ENCODE measurements around the gene SFTPA2. TPM values are rescaled to one million over a fixed set of nuclear protein-coding genes. Genes with fewer than 3 reads are reported as not detected.

SFTPA2 gene
- total and polyA plus RNA-seq, 2 experiments from 2014 or later, result not detected

DNA sequence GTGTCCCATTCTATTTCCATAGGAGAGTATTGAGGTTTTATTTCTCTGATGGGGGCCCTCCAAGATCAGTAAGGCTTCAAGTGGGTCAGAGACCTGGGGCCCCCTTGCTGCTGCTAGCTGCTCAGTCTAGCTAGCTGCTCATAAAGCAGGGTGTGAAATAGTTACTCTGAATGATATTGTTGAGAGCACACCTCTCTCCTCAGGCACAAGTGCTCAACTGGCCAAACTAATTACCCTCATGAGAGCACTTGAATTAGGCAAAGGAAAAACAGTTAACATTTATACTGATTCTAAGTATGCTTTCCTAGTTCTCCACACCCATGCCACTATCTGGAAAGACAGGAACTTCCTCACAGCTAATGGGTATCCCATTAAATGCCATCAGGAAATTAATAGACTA is 45.1 kb upstream of the SFTPA2 start:
- Histone ChIP-seq H2AFZ (no peak overlapping the region), H3K79me2 (replicated peaks; ENCODE audit: insufficient read depth) (no peaks in the 10 kb centered on the region), H3F3A (replicated peaks; ENCODE audit: low read depth) (no peaks in the 10 kb centered on the region), H3K4me2 (no peak overlapping the region), H4K20me1 (replicated peaks; ENCODE audit: insufficient read depth) (no peaks in the 10 kb centered on the region), H3K36me3 (ENCODE audit: insufficient read depth) (no peaks in the 10 kb centered on the region), H3K27ac (ENCODE audit: low read depth) (no peak overlapping the region), H3K4me3 (no peak overlapping the region), H3K27me3 (ENCODE audit: insufficient read depth) (no peaks in the 10 kb centered on the region), H3K9me2 (ENCODE audit: insufficient read depth) (0 out of 2 replicates have a peak, but pooled peaks cover 9% of the 10 kb centered on the region), H3K4me1 (ENCODE audit: insufficient read depth) (peaks cover 3% of the 10 kb centered on the region)
- Mint-ChIP-seq H3K4me1 (peaks cover 16% of the 10 kb centered on the region), H3K9me3 (peaks cover 11% of the 10 kb centered on the region; the same call in 2 of the 3 replicates), H3K27ac (no peak overlapping the region), H3K4me3 (no peak overlapping the region), H3K27me3 (ENCODE audit: insufficient read depth, low read depth, poor library complexity) (peaks cover 4% of the 10 kb centered on the region), H3K36me3 (ENCODE audit: low read depth) (peaks cover 5% of the 10 kb centered on the region; the same call in 2 of the 3 replicates)
- TF ChIP-seq EZH2 (IDR thresholded peaks at IDR 0.05; ENCODE audit: low read depth, unreplicated experiment) (no peak), POLR2AphosphoS5 (IDR thresholded peaks at IDR 0.05; ENCODE audit: low read depth) (no peak), STAT1 (IDR thresholded peaks at IDR 0.05; ENCODE audit: unreplicated experiment) (no peak), EZH2phosphoT487 (IDR thresholded peaks at IDR 0.05; ENCODE audit: unreplicated experiment) (no peak), ZNF331 (CRISPR knock-in tag; IDR thresholded peaks at IDR 0.05; ENCODE audit: low read depth) (no peak), JUNB (IDR thresholded peaks at IDR 0.05; ENCODE audit: unreplicated experiment) (no peak), CREB1 (CRISPR knock-in tag; IDR thresholded peaks at IDR 0.05; ENCODE audit: low read depth) (no peak), NANOG (IDR thresholded peaks at IDR 0.05; ENCODE audit: borderline replicate concordance) (no peak), ZNF114 (CRISPR knock-in tag; IDR thresholded peaks at IDR 0.05) (no peak)
- TF ChIP-seq, protein P1, sequence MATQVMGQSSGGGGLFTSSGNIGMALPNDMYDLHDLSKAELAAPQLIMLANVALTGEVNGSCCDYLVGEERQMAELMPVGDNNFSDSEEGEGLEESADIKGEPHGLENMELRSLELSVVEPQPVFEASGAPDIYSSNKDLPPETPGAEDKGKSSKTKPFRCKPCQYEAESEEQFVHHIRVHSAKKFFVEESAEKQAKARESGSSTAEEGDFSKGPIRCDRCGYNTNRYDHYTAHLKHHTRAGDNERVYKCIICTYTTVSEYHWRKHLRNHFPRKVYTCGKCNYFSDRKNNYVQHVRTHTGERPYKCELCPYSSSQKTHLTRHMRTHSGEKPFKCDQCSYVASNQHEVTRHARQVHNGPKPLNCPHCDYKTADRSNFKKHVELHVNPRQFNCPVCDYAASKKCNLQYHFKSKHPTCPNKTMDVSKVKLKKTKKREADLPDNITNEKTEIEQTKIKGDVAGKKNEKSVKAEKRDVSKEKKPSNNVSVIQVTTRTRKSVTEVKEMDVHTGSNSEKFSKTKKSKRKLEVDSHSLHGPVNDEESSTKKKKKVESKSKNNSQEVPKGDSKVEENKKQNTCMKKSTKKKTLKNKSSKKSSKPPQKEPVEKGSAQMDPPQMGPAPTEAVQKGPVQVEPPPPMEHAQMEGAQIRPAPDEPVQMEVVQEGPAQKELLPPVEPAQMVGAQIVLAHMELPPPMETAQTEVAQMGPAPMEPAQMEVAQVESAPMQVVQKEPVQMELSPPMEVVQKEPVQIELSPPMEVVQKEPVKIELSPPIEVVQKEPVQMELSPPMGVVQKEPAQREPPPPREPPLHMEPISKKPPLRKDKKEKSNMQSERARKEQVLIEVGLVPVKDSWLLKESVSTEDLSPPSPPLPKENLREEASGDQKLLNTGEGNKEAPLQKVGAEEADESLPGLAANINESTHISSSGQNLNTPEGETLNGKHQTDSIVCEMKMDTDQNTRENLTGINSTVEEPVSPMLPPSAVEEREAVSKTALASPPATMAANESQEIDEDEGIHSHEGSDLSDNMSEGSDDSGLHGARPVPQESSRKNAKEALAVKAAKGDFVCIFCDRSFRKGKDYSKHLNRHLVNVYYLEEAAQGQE (IDR thresholded peaks at IDR 0.05; ENCODE audit: unreplicated experiment), result no peak
- TF ChIP-seq, protein P2, sequence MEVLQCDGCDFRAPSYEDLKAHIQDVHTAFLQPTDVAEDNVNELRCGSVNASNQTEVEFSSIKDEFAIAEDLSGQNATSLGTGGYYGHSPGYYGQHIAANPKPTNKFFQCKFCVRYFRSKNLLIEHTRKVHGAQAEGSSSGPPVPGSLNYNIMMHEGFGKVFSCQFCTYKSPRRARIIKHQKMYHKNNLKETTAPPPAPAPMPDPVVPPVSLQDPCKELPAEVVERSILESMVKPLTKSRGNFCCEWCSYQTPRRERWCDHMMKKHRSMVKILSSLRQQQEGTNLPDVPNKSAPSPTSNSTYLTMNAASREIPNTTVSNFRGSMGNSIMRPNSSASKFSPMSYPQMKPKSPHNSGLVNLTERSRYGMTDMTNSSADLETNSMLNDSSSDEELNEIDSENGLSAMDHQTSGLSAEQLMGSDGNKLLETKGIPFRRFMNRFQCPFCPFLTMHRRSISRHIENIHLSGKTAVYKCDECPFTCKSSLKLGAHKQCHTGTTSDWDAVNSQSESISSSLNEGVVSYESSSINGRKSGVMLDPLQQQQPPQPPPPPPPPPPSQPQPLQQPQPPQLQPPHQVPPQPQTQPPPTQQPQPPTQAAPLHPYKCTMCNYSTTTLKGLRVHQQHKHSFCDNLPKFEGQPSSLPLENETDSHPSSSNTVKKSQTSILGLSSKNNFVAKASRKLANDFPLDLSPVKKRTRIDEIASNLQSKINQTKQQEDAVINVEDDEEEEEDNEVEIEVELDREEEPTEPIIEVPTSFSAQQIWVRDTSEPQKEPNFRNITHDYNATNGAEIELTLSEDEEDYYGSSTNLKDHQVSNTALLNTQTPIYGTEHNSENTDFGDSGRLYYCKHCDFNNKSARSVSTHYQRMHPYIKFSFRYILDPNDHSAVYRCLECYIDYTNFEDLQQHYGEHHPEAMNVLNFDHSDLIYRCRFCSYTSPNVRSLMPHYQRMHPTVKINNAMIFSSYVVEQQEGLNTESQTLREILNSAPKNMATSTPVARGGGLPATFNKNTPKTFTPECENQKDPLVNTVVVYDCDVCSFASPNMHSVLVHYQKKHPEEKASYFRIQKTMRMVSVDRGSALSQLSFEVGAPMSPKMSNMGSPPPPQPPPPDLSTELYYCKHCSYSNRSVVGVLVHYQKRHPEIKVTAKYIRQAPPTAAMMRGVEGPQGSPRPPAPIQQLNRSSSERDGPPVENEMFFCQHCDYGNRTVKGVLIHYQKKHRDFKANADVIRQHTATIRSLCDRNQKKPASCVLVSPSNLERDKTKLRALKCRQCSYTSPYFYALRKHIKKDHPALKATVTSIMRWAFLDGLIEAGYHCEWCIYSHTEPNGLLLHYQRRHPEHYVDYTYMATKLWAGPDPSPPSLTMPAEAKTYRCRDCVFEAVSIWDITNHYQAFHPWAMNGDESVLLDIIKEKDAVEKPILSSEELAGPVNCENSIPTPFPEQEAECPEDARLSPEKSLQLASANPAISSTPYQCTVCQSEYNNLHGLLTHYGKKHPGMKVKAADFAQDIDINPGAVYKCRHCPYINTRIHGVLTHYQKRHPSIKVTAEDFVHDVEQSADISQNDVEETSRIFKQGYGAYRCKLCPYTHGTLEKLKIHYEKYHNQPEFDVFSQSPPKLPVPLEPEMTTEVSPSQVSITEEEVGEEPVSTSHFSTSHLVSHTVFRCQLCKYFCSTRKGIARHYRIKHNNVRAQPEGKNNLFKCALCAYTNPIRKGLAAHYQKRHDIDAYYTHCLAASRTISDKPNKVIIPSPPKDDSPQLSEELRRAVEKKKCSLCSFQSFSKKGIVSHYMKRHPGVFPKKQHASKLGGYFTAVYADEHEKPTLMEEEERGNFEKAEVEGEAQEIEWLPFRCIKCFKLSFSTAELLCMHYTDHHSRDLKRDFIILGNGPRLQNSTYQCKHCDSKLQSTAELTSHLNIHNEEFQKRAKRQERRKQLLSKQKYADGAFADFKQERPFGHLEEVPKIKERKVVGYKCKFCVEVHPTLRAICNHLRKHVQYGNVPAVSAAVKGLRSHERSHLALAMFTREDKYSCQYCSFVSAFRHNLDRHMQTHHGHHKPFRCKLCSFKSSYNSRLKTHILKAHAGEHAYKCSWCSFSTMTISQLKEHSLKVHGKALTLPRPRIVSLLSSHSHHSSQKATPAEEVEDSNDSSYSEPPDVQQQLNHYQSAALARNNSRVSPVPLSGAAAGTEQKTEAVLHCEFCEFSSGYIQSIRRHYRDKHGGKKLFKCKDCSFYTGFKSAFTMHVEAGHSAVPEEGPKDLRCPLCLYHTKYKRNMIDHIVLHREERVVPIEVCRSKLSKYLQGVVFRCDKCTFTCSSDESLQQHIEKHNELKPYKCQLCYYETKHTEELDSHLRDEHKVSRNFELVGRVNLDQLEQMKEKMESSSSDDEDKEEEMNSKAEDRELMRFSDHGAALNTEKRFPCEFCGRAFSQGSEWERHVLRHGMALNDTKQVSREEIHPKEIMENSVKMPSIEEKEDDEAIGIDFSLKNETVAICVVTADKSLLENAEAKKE (CRISPR knock-in tag; IDR thresholded peaks at IDR 0.05), result no peak
- TF ChIP-seq, protein P3, sequence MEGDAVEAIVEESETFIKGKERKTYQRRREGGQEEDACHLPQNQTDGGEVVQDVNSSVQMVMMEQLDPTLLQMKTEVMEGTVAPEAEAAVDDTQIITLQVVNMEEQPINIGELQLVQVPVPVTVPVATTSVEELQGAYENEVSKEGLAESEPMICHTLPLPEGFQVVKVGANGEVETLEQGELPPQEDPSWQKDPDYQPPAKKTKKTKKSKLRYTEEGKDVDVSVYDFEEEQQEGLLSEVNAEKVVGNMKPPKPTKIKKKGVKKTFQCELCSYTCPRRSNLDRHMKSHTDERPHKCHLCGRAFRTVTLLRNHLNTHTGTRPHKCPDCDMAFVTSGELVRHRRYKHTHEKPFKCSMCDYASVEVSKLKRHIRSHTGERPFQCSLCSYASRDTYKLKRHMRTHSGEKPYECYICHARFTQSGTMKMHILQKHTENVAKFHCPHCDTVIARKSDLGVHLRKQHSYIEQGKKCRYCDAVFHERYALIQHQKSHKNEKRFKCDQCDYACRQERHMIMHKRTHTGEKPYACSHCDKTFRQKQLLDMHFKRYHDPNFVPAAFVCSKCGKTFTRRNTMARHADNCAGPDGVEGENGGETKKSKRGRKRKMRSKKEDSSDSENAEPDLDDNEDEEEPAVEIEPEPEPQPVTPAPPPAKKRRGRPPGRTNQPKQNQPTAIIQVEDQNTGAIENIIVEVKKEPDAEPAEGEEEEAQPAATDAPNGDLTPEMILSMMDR (conservative IDR thresholded peaks at IDR 0.05; ENCODE audit: low read depth in 2 of 2), result no peak
- TF ChIP-seq, protein P4, sequence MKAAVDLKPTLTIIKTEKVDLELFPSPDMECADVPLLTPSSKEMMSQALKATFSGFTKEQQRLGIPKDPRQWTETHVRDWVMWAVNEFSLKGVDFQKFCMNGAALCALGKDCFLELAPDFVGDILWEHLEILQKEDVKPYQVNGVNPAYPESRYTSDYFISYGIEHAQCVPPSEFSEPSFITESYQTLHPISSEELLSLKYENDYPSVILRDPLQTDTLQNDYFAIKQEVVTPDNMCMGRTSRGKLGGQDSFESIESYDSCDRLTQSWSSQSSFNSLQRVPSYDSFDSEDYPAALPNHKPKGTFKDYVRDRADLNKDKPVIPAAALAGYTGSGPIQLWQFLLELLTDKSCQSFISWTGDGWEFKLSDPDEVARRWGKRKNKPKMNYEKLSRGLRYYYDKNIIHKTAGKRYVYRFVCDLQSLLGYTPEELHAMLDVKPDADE (IDR thresholded peaks at IDR 0.05), result no peak
- ATAC-seq (no peak), DNase-seq (ENCODE audit: low spot score) (no peak)

Data from GM23338 (cell line).